A673 (cell line): ENCODE measurements around the gene METTL4. TPM values are rescaled to one million over a fixed set of nuclear protein-coding genes. Genes with fewer than 3 reads are reported as not detected.
A peak's percentile ranks its signal among the peaks of the same experiment; 100 is the strongest.

Experiments used
- BruUV-seq: library from RNA; stranded (reverse); fragments of 400-500 nt; replicated peaks from 2 replicates; lab custom pipeline; 2021; lab: Mats Ljungman, UMichigan
- CTCF ChIA-PET: fragments of 300-600 bp; sonication (Branson Sonifier 250); formaldehyde crosslinking; loops from one replicate; lab custom pipeline; 2022; ENCODE audit warnings: antibody characterized with exemption; lab: Charles Lee
- POLR2A ChIA-PET: fragments of 300-600 bp; sonication (Branson Sonifier 250); formaldehyde crosslinking; loops from one replicate; lab custom pipeline; 2022; ENCODE audit warnings: antibody characterized with exemption; ENCODE audit not compliant: low non-redundant PET; lab: Charles Lee
- DNase-seq: peaks from one replicate; pipeline ENCODE4 v3.0.0-alpha.2; 2015; ENCODE audit warnings: low spot score
- H3K27ac ChIP-seq: fragments of 200-600 bp; sonication (generic); 2 replicates; pipeline ENCODE4 v1.5.1; 2016; ENCODE audit warnings: mixed run types, low read depth, mild to moderate bottlenecking, mixed read lengths, antibody characterized with exemption, low read length; ENCODE audit not compliant: poor library complexity, severe bottlenecking
- H3K27me3 ChIP-seq: fragments of 200-600 bp; sonication (generic); replicated peaks from 2 replicates; pipeline ENCODE4 v1.6.1; 2017; ENCODE audit warnings: mixed run types, low read depth, mild to moderate bottlenecking, mixed read lengths, antibody characterized with exemption, low read length; ENCODE audit not compliant: insufficient read depth, poor library complexity
- H3K36me3 ChIP-seq: fragments of 200-600 bp; sonication (generic); 2 replicates; pipeline ENCODE4 v1.6.1; 2016; ENCODE audit warnings: mixed run types, mild to moderate bottlenecking, mixed read lengths, antibody characterized with exemption, low read length; ENCODE audit not compliant: insufficient read depth, poor library complexity, severe bottlenecking
- H3K4me1 ChIP-seq: fragments of 200-600 bp; sonication (generic); 2 replicates; pipeline ENCODE4 v1.6.1; 2017; ENCODE audit warnings: mixed run types, mild to moderate bottlenecking, mixed read lengths, antibody characterized with exemption, low read length; ENCODE audit not compliant: insufficient read depth, poor library complexity, severe bottlenecking
- H3K4me3 ChIP-seq: fragments of 200-600 bp; sonication (generic); 2 replicates; pipeline ENCODE4 v1.5.1; 2016; ENCODE audit warnings: low read depth, mixed run types, mild to moderate bottlenecking, mixed read lengths, low read length; ENCODE audit not compliant: poor library complexity, severe bottlenecking
- H3K9me3 ChIP-seq: fragments of 200-600 bp; sonication (generic); 2 replicates; pipeline ENCODE4 v1.6.1; 2016; ENCODE audit warnings: mixed run types, low read depth, mild to moderate bottlenecking, mixed read lengths, antibody characterized with exemption, low read length; ENCODE audit not compliant: poor library complexity, severe bottlenecking
- EZH2 ChIP-seq: fragments of 200-600 bp; sonication (generic); IDR thresholded peaks from 2 replicates; pipeline ENCODE4 v1.6.1; 2017; ENCODE audit warnings: borderline replicate concordance, low read depth, mild to moderate bottlenecking, mixed read lengths, antibody characterized with exemption, low read length; ENCODE audit not compliant: poor library complexity, severe bottlenecking
- intact Hi-C: fragments of 100-400 bp; cut with micrococcal nuclease; formaldehyde crosslinking; loops from one replicate; pipeline ENCODE4 v1.10.0; 2022; ENCODE audit not compliant: unreplicated experiment
- total RNA-seq: library from RNA; stranded (reverse); gene quantifications from 2 replicates; pipeline ENCODE4 v1.2.3, GENCODE V29; 2021
- TF ChIP-seq, protein P1 (sequence below): fragments of 300-800, 200-600 bp; sonication (generic); conservative IDR thresholded peaks from 2 replicates; pipeline ENCODE4 v1.5.1; 2017; ENCODE audit warnings: low read depth, mild to moderate bottlenecking, antibody characterized with exemption, low read length, moderate library complexity, mixed read lengths

Gene METTL4
- total RNA-seq, 1 experiment from 2014 or later, result 26.4 TPM

GRCh38 chr18:2572892-2573291 is 1.6 kb upstream of the METTL4 start:
- intact Hi-C loops, result no loop called here
- H3K9me3 ChIP-seq, result no peaks in the 10 kb centered on the region
- peaks cover 44% of the 10 kb centered on the region for H3K36me3 ChIP-seq
- no TSS peak for BruUV-seq
- H3K4me3 ChIP-seq, result peak overlapping the region; percentile 88
- ChIA-PET POLR2A (interaction anchor here (0.9 kb wide), 1 partner anchor 140 kb away, joined by 3 read pairs; no protein-coding TSS in a partner anchor), CTCF (no interaction called here)
- TF ChIP-seq, protein P1, sequence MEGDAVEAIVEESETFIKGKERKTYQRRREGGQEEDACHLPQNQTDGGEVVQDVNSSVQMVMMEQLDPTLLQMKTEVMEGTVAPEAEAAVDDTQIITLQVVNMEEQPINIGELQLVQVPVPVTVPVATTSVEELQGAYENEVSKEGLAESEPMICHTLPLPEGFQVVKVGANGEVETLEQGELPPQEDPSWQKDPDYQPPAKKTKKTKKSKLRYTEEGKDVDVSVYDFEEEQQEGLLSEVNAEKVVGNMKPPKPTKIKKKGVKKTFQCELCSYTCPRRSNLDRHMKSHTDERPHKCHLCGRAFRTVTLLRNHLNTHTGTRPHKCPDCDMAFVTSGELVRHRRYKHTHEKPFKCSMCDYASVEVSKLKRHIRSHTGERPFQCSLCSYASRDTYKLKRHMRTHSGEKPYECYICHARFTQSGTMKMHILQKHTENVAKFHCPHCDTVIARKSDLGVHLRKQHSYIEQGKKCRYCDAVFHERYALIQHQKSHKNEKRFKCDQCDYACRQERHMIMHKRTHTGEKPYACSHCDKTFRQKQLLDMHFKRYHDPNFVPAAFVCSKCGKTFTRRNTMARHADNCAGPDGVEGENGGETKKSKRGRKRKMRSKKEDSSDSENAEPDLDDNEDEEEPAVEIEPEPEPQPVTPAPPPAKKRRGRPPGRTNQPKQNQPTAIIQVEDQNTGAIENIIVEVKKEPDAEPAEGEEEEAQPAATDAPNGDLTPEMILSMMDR, result no peak
- TF ChIP-seq EZH2, result no peak
- no peak for DNase-seq
- H3K27ac ChIP-seq, result peak overlapping the region; percentile 99
- no peaks in the 10 kb centered on the region for H3K27me3 ChIP-seq
- peaks cover 23% of the 10 kb centered on the region for H3K4me1 ChIP-seq

DNA sequence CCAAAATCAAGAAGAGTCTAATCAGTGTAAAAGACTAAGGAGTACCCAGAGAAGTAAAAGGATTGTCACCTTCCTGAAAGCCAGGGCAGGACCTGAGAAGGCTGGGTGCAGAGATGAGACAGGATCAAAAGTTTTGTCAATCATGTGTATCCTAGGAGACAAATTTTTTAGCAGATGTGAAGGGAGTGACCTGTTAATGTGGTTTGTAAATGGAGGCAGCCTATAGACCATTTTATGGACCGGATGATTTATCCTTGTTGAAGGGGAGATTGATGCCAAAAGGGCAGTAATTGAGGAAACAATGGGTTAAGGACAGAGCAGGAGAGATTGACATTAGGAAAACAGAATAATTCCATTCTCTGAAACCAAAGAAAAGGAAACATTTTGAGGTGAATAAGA is 865 bp upstream of the METTL4 start:
- ChIA-PET CTCF (no interaction called here), POLR2A (no interaction called here)
- TF ChIP-seq, protein P1, result no peak
- TF ChIP-seq EZH2, result no peak
- peaks cover 23% of the 10 kb centered on the region for H3K4me1 ChIP-seq
- H3K4me3 ChIP-seq, result peak overlapping the region; percentile 88
- TSS peak; percentile 77 for BruUV-seq
- peaks cover 40% of the 10 kb centered on the region for H3K36me3 ChIP-seq
- H3K9me3 ChIP-seq, result no peaks in the 10 kb centered on the region
- peak overlapping the region; percentile 99 for H3K27ac ChIP-seq
- intact Hi-C loops, result no loop called here
- H3K27me3 ChIP-seq, result no peaks in the 10 kb centered on the region
- no peak for DNase-seq

GRCh38 chr18:2570772-2571199 is 519 bp downstream of the METTL4 start:
- no peak for TF ChIP-seq EZH2
- TF ChIP-seq, protein P1, result no peak
- ChIA-PET POLR2A (no interaction called here), CTCF (no interaction called here)
- Histone ChIP-seq H3K36me3 (peaks cover 37% of the 10 kb centered on the region), H3K4me1 (peaks cover 23% of the 10 kb centered on the region), H3K27ac (peak overlapping the region; percentile 99), H3K4me3 (peak overlapping the region; percentile 88), H3K27me3 (no peaks in the 10 kb centered on the region), H3K9me3 (no peaks in the 10 kb centered on the region)
- intact Hi-C loops, result no loop called here
- DNase-seq, result peak; percentile 77
- BruUV-seq, result TSS peak; percentile 78
